Cardiac muscle cell (in vitro differentiated cells and primary cell): ENCODE results near the gene KCNAB2. TPM values are rescaled to one million over a fixed set of nuclear protein-coding genes. Genes with fewer than 3 reads are reported as not detected.

Experiments used
- DNase-seq, 2 donors: peaks; one replicate each; pipeline versions ENCODE4 v3.0.0 to v3.0.0-alpha.2; 2010 to 2017; ENCODE audit warnings: low read depth in 1 of 2, low spot score in 1 of 2
- H3K27ac ChIP-seq: fragments of 200-600 bp; sonication (generic); 2 replicates; pipeline ENCODE4 v1.5.1; 2016
- H3K27me3 ChIP-seq: fragments of 200-600 bp; sonication (generic); 2 replicates; pipeline ENCODE4 v1.6.0; 2016; ENCODE audit warnings: control low read depth
- H3K36me3 ChIP-seq: fragments of 200-600 bp; sonication (generic); 2 replicates; pipeline ENCODE4 v1.5.1; 2016; ENCODE audit warnings: control low read depth
- H3K4me1 ChIP-seq: fragments of 200-600 bp; sonication (generic); 2 replicates; pipeline ENCODE4 v1.8.1; 2017; ENCODE audit warnings: low read depth, mild to moderate bottlenecking, mixed run types
- H3K4me3 ChIP-seq: fragments of 200-600 bp; sonication (generic); 2 replicates; pipeline ENCODE4 v1.5.1; 2016; ENCODE audit warnings: mild to moderate bottlenecking
- H3K9me3 ChIP-seq: fragments of 200-600 bp; sonication (generic); 2 replicates; pipeline ENCODE4 v1.5.1; 2017; ENCODE audit warnings: low read depth, mild to moderate bottlenecking, control low read depth
- polyA plus RNA-seq: library from polyadenylated mRNA; unstranded; fragments of >200 nt; fragmentation: Nextera tagmentation; extraction: Ambion mirVana; gene quantifications from 2 replicates; pipeline ENCODE4 v1.2.1, GENCODE V29; 2016
- total RNA-seq: library from RNA; depleted of rRNA; stranded (reverse); fragments of >200 nt; gene quantifications from 2 replicates; pipeline ENCODE4 v1.2.3, GENCODE V29; 2016
- TF ChIP-seq, protein P1 (sequence below): IDR thresholded peaks from 2 replicates; pipeline ENCODE4 v1.5.1; 2012; ENCODE audit warnings: low read depth, mild to moderate bottlenecking, low read length

The KCNAB2 gene
- total and polyA plus RNA-seq, 2 experiments from 2014 or later: 5.5 to 10.8 TPM

DNA sequence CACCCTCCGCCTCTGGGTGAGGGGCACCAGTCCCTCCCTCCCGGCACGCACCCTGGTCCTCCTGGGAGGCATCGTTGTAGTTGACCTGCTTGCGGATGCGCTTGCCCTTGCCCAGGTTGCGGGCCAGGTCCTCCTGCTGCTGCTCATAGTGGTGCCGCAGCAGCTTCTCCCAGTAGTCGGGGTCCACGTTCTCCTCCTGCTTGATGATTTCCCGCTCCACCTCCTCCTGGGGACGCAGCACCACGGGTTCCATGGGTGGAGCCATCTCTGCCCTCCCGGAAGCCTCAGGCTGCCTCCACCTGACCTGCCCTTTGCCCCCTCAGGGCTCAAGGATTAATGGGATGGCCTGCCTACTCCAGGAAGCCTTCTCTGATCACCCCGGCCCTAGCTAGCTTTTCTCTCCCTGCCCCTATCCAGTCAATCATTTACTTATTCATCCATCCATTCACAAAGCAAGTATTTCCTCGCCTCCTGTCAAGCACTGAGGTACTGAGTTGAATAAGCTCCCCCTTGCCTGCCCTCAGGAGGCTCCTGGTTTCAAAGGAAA is 80.9 kb downstream of the KCNAB2 start:
- Histone ChIP-seq H3K4me3 (no peak overlapping the region), H3K4me1 (no peaks in the 10 kb centered on the region), H3K27me3 (peaks cover 5% of the 10 kb centered on the region), H3K9me3 (no peaks in the 10 kb centered on the region), H3K36me3 (no peaks in the 10 kb centered on the region), H3K27ac (no peak overlapping the region)
- TF ChIP-seq, protein P1, sequence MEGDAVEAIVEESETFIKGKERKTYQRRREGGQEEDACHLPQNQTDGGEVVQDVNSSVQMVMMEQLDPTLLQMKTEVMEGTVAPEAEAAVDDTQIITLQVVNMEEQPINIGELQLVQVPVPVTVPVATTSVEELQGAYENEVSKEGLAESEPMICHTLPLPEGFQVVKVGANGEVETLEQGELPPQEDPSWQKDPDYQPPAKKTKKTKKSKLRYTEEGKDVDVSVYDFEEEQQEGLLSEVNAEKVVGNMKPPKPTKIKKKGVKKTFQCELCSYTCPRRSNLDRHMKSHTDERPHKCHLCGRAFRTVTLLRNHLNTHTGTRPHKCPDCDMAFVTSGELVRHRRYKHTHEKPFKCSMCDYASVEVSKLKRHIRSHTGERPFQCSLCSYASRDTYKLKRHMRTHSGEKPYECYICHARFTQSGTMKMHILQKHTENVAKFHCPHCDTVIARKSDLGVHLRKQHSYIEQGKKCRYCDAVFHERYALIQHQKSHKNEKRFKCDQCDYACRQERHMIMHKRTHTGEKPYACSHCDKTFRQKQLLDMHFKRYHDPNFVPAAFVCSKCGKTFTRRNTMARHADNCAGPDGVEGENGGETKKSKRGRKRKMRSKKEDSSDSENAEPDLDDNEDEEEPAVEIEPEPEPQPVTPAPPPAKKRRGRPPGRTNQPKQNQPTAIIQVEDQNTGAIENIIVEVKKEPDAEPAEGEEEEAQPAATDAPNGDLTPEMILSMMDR: no peak
- no peak for DNase-seq

DNA sequence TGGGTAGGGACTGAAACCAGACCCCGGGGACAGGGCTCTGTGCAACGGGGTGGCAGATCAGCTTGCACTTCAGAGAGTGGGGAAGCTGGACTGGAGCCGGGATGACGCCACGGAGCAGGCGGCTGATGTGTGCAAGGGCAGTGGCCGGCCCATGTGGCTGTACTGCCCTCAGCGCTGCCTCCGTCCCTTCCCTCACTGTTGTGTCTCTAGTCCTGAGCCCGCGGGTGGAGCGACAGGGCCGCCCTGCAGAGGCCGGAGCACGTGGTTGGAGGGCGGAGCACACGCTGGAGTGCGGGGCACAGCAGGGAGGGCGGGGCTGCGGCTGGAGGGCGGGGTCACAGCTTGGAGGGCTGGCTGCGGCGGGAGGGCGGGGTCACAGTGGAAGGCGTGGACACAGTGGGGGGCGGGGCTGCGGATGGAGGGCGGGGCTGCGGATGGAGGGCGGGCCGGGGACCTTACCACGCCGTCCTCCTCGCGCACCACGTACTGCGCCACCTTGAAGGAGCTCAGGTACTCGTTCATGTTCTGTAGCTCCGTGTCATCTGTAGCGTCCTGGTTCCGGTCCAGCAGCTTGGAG is 82.0 kb downstream of the KCNAB2 start:
- Histone ChIP-seq H3K9me3 (no peaks in the 10 kb centered on the region), H3K36me3 (no peaks in the 10 kb centered on the region), H3K27ac (no peak overlapping the region), H3K27me3 (peaks cover 5% of the 10 kb centered on the region), H3K4me3 (no peak overlapping the region), H3K4me1 (no peaks in the 10 kb centered on the region)
- peak; percentile 69 to 83 for DNase-seq
- TF ChIP-seq, protein P1: no peak

- TF ChIP-seq, protein P1: no peak
- Histone ChIP-seq H3K27ac (no peak overlapping the region), H3K27me3 (peaks cover 5% of the 10 kb centered on the region), H3K36me3 (no peaks in the 10 kb centered on the region), H3K9me3 (no peaks in the 10 kb centered on the region), H3K4me1 (no peaks in the 10 kb centered on the region), H3K4me3 (no peak overlapping the region)
- DNase-seq: no peak
These were observed 82.8 kb downstream of the KCNAB2 start for GRCh38 chr1:6128276-6129081.

DNA sequence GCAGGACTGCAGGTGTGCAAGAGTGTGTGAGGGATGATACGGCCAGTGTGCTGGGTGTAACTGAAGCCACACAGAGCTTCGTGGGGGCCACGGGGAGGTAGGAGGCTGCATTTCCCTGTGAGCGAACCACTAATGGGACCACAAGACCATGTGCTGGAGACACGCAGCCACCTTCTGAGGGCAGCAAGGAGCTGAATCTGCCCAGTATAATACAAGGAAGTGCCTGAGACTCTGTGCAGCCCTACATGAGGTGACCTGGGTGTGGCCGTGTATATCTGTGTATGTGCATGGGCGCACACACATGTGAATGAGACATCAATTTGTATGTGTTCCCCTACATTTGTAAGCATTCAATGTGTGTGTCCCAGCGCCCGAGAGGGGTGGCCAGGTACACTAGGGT is 83.6 kb downstream of the KCNAB2 start:
- TF ChIP-seq, protein P1: no peak

DNA sequence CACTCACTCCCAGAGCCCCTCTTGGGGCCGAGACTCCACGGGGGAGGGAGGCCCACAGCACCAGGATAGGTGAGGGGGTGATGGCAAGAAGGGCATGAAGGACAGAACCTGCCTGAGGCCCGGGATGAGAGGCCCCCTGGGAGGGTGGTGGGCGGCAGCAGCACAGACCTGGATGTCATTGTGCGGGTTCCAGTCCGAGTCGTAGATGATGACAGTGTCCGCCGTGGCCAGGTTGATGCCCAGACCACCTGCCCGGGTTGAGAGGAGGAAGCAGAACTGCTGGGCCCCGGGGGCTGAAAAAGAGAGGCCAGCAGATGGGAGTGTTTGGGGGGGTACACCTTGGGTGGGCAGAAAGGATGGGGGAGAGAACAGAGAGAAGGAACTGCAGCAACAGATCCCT is 84.3 kb downstream of the KCNAB2 start:
- no peak overlapping the region for H3K27ac ChIP-seq
- no peaks in the 10 kb centered on the region for H3K4me1 ChIP-seq
- TF ChIP-seq, protein P1: no peak
- H3K9me3 ChIP-seq: no peaks in the 10 kb centered on the region
- no peak for DNase-seq
- H3K27me3 ChIP-seq: peaks cover 5% of the 10 kb centered on the region
- H3K4me3 ChIP-seq: no peak overlapping the region
- H3K36me3 ChIP-seq: no peaks in the 10 kb centered on the region

More for the DNA sequence above, 83.6 kb downstream of the KCNAB2 start:
- Histone ChIP-seq H3K36me3 (no peaks in the 10 kb centered on the region), H3K9me3 (no peaks in the 10 kb centered on the region), H3K27ac (no peak overlapping the region), H3K4me3 (no peak overlapping the region), H3K4me1 (no peaks in the 10 kb centered on the region), H3K27me3 (peaks cover 5% of the 10 kb centered on the region)
- DNase-seq: no peak
